Thyroid gland (tissue), 4 donors: Measurements from ENCODE around the gene SLC5A6.
"Not testable (repeated sequence)": the region's sequence is repeated elsewhere in the genome, so short reads cannot be mapped to it uniquely, and the experiment has no call there.

ENCODE experiments used
- CTCF ChIP-seq, 6 experiments: fragments of 200-600 bp in 3 of 6; fragments of 450-650 bp in 3 of 6; sonication (generic) in 3 of 6; IDR thresholded peaks; one replicate each; pipeline ENCODE4 v1.5.1; 2016 to 2019; ENCODE audit warnings: antibody characterized with exemption in 6 of 6, mild to moderate bottlenecking in 2 of 6, inconsistent platforms in 1 of 6, moderate library complexity in 1 of 6
- POLR2A ChIP-seq, 2 donors: fragments of 450-650 bp; IDR thresholded peaks; one replicate each; pipeline ENCODE4 v1.6.1; 2017; ENCODE audit warnings: antibody characterized with exemption in 2 of 2, mild to moderate bottlenecking in 2 of 2, moderate library complexity in 1 of 2

- not testable (repeated sequence) for TF ChIP-seq CTCF, POLR2A (IDR thresholded peaks at IDR 0.05)
These were observed 16.3 kb downstream of the SLC5A6 start for GRCh38 chr2:27195799-27196198.
